ENCODE results near the gene GATB. TPM values are rescaled to one million over a fixed set of nuclear protein-coding genes. Genes with fewer than 3 reads are reported as not detected.

GATB gene
- total and polyA plus RNA-seq, 2 donors (not counting 3 experiments of a cell fraction or from before 2014, with no cell fraction given) = 14.4 to 17.7 TPM

DNA sequence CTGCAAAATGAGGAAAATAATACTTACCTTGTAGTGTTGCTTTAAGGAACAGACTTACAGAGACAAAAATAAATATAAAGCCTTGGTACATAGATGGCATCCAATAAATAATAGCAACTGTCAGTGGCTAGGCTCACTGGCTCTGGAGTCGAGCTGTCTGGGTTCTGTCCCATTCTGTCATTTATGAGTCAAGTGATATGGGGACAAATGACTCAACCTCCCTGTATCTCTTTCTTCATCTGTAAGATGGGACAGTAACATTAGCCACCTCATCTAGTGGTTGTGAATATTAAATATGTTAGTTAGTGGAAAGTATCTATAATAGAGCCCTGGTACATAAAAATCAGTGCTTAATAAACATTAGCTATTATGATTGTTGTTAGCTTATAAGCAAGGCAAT lies 16.7 kb upstream of the GATB start:
- H3K4me2 ChIP-seq (ENCODE audit: insufficient read depth, low read length) = no peak overlapping the region
- no peak overlapping the region for H3K9ac ChIP-seq (replicated peaks; ENCODE audit: extremely low read depth, insufficient read depth, low read length)
- dilution Hi-C loops (cut with MboI; ENCODE audit: extremely low pct_ligation_motif_present, low sequenced_read_pairs) (no loop called here), intact Hi-C loops (cut with micrococcal nuclease) (no loop called here)
- H3K27ac ChIP-seq (ENCODE audit: insufficient read depth, low read depth, low read length) = no peak overlapping the region
- H3K79me2 ChIP-seq (ENCODE audit: control insufficient read depth, insufficient read depth, low read length) = no peaks in the 10 kb centered on the region
- no peaks in the 10 kb centered on the region for H3K9me1 ChIP-seq (replicated peaks; ENCODE audit: control insufficient read depth, extremely low read depth, insufficient read depth, low read length)
- no peaks in the 10 kb centered on the region for H3K9me3 ChIP-seq (replicated peaks; ENCODE audit: control insufficient read depth, insufficient read depth, low read length)
- FAIRE-seq = no peak
- CTCF ChIA-PET = interaction anchor here (1.3 kb wide), 1 partner anchor 48 kb away, joined by 3 read pairs; no protein-coding TSS in a partner anchor
- no peak overlapping the region for H3K4me3 ChIP-seq (replicated peaks in 1 of 3; ENCODE audit: insufficient read depth in 1 of 3, low read depth in 1 of 3, low read length in 3 of 3)
- H3K27me3 ChIP-seq (ENCODE audit: control insufficient read depth in 2 of 2, insufficient read depth in 2 of 2, low read length in 2 of 2) = no peaks in the 10 kb centered on the region
- POLR2A ChIA-PET = no interaction called here
- no peak overlapping the region for H2AFZ ChIP-seq (ENCODE audit: low read depth, low read length)
- no peak for TF ChIP-seq POLR2AphosphoS5 (IDR thresholded peaks at IDR 0.05; ENCODE audit: insufficient read depth, low read depth, low read length)
- TF ChIP-seq POLR2A (IDR thresholded peaks at IDR 0.05; ENCODE audit: low read depth, low read length) = no peak
- no peak for TF ChIP-seq FOS (IDR thresholded peaks at IDR 0.05; ENCODE audit: borderline replicate concordance, insufficient read depth, low read length)
- TF ChIP-seq GATA2 (IDR thresholded peaks at IDR 0.05; ENCODE audit: insufficient read depth, insufficient read length, low read depth, low read length) = no peak
- TF ChIP-seq MYC (IDR thresholded peaks at IDR 0.05; ENCODE audit: low read depth, low read length) = no peak
- TF ChIP-seq, protein P1, sequence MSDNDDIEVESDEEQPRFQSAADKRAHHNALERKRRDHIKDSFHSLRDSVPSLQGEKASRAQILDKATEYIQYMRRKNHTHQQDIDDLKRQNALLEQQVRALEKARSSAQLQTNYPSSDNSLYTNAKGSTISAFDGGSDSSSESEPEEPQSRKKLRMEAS (IDR thresholded peaks at IDR 0.05; ENCODE audit: insufficient read depth, insufficient read length) = no peak
- no peak for TF ChIP-seq EZH2 (IDR thresholded peaks at IDR 0.05; ENCODE audit: borderline replicate concordance, low read depth, low read length, severe bottlenecking)
- TF ChIP-seq, protein P2, sequence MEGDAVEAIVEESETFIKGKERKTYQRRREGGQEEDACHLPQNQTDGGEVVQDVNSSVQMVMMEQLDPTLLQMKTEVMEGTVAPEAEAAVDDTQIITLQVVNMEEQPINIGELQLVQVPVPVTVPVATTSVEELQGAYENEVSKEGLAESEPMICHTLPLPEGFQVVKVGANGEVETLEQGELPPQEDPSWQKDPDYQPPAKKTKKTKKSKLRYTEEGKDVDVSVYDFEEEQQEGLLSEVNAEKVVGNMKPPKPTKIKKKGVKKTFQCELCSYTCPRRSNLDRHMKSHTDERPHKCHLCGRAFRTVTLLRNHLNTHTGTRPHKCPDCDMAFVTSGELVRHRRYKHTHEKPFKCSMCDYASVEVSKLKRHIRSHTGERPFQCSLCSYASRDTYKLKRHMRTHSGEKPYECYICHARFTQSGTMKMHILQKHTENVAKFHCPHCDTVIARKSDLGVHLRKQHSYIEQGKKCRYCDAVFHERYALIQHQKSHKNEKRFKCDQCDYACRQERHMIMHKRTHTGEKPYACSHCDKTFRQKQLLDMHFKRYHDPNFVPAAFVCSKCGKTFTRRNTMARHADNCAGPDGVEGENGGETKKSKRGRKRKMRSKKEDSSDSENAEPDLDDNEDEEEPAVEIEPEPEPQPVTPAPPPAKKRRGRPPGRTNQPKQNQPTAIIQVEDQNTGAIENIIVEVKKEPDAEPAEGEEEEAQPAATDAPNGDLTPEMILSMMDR (IDR thresholded peaks at IDR 0.05; ENCODE audit: extremely low read depth in 1 of 2, insufficient read depth in 1 of 2, low read depth in 1 of 2, low read length in 2 of 2) = no peak
- no peak for TF ChIP-seq JUN (IDR thresholded peaks at IDR 0.05; ENCODE audit: borderline replicate concordance, insufficient read depth, insufficient read length, low read depth)
- no peaks in the 10 kb centered on the region for H3K4me1 ChIP-seq (ENCODE audit: control insufficient read depth, extremely low read depth, insufficient read depth, low read length)
- H4K20me1 ChIP-seq (replicated peaks; ENCODE audit: control insufficient read depth, extremely low read depth, insufficient read depth, low read length) = no peaks in the 10 kb centered on the region
- BruUV-seq (replicated peaks) = no TSS peak
- no peak for DNase-seq (ENCODE audit: low read depth, low spot score)
- H3K36me3 ChIP-seq (ENCODE audit: control insufficient read depth in 2 of 2, extremely low read depth in 1 of 2, insufficient read depth in 2 of 2, low read length in 2 of 2) = no peaks in the 10 kb centered on the region
